ENCODE results near the gene PITPNM1. TPM values are rescaled to one million over a fixed set of nuclear protein-coding genes. Genes with fewer than 3 reads are reported as not detected.

The PITPNM1 gene
- total RNA-seq, 4 donors from 2014 or later = 12.4 to 25.7 (median 19.7) TPM

- no peak overlapping the region for H3K4me3 ChIP-seq
- peaks cover 2% of the 10 kb centered on the region for H3K27me3 ChIP-seq
- no peaks in the 10 kb centered on the region for H3K36me3 ChIP-seq
- no peak overlapping the region for H3K27ac ChIP-seq
- peaks cover 15% of the 10 kb centered on the region for H3K4me1 ChIP-seq
- WGBS = 75% methylated on average over 7 of the region's 7 CpGs
- DNase-seq (ENCODE audit: low spot score in 2 of 2) = no peak
- H3K9me3 ChIP-seq = no peaks in the 10 kb centered on the region
- TF ChIP-seq EP300 (IDR thresholded peaks at IDR 0.05) (no peak), CTCF (IDR thresholded peaks at IDR 0.05) (no peak)
Observed at GRCh38 chr11:67472882-67473281, 32.3 kb downstream of the PITPNM1 start.

GRCh38 chr11:67470337-67471002 lies 34.7 kb downstream of the PITPNM1 start:
- Histone ChIP-seq H3K4me1 (peaks cover 35% of the 10 kb centered on the region), H3K4me3 (no peak overlapping the region), H3K27me3 (no peaks in the 10 kb centered on the region), H3K36me3 (no peaks in the 10 kb centered on the region), H3K9me3 (no peaks in the 10 kb centered on the region), H3K27ac (no peak overlapping the region)
- DNase-seq (ENCODE audit: low spot score in 2 of 2) = no peak
- TF ChIP-seq POLR2AphosphoS5 (IDR thresholded peaks at IDR 0.05) (no peak), EP300 (IDR thresholded peaks at IDR 0.05) (no peak), CTCF (IDR thresholded peaks at IDR 0.05) (no peak), POLR2A (IDR thresholded peaks at IDR 0.05) (no peak)
- WGBS = 79% methylated on average over 8 of the region's 8 CpGs

- no peaks in the 10 kb centered on the region for H3K27me3 ChIP-seq
- TF ChIP-seq CTCF (IDR thresholded peaks at IDR 0.05) (no peak), POLR2A (IDR thresholded peaks at IDR 0.05) (no peak), POLR2AphosphoS5 (IDR thresholded peaks at IDR 0.05) (no peak), EP300 (IDR thresholded peaks at IDR 0.05) (no peak)
- peak overlapping the region; percentile 96 for H3K27ac ChIP-seq
- WGBS = 7% methylated on average over 9 of the region's 9 CpGs
- peak overlapping the region; percentile 96 for H3K4me3 ChIP-seq
- no peaks in the 10 kb centered on the region for H3K36me3 ChIP-seq
- H3K4me1 ChIP-seq = peaks cover 44% of the 10 kb centered on the region
- DNase-seq (ENCODE audit: low spot score in 2 of 2) = no peak
- H3K9me3 ChIP-seq = no peaks in the 10 kb centered on the region
Observed at GRCh38 chr11:67469508-67469811, 35.7 kb downstream of the PITPNM1 start.

GRCh38 chr11:67468759-67469507 lies 36.2 kb downstream of the PITPNM1 start, which contains the start of gene TMEM134:
Gene TMEM134 (minus strand): TSS chr11:67469251. CDS start chr11:67469192, 59 bp downstream.
- Histone ChIP-seq H3K4me3 (peak within 1 kb of the TSS; percentile 96), H3K4me1 (peaks cover 49% of the 10 kb centered on the region), H3K27ac (peak within 1 kb of the TSS; percentile 96), H3K9me3 (no peaks in the 10 kb centered on the region), H3K27me3 (no peaks in the 10 kb centered on the region), H3K36me3 (no peaks in the 10 kb centered on the region)
- WGBS = 2% methylated on average over 40 of the region's 76 CpGs
- TF ChIP-seq CTCF (IDR thresholded peaks at IDR 0.05) (peak in 1 of 2 donors; percentile 45), POLR2AphosphoS5 (IDR thresholded peaks at IDR 0.05) (peak in 2 of 3 donors; percentile 64 to 83), EP300 (IDR thresholded peaks at IDR 0.05) (no peak), POLR2A (IDR thresholded peaks at IDR 0.05) (peak in 1 of 2 donors; percentile 53)
- peak; percentile 95 to 96 for DNase-seq (ENCODE audit: low spot score in 2 of 2)

GRCh38 chr11:67468456-67468758 lies 36.8 kb downstream of the PITPNM1 start:
- Histone ChIP-seq H3K36me3 (no peaks in the 10 kb centered on the region), H3K27me3 (no peaks in the 10 kb centered on the region), H3K4me1 (peaks cover 55% of the 10 kb centered on the region), H3K27ac (peak overlapping the region; percentile 96), H3K9me3 (no peaks in the 10 kb centered on the region), H3K4me3 (peak overlapping the region; percentile 96)
- TF ChIP-seq EP300 (IDR thresholded peaks at IDR 0.05) = no peak
- no peak for TF ChIP-seq POLR2AphosphoS5 (IDR thresholded peaks at IDR 0.05)
- TF ChIP-seq POLR2A (IDR thresholded peaks at IDR 0.05) = no peak
- TF ChIP-seq CTCF (IDR thresholded peaks at IDR 0.05) = no peak
- WGBS = 2% methylated on average over 6 of the region's 6 CpGs
- no peak for DNase-seq (ENCODE audit: low spot score in 2 of 2)
